OCI-M1 (cell line): ENCODE data around the gene SOWAHB.
A peak's percentile ranks its signal among the peaks of the same experiment; 100 is the strongest.
"Not testable (repeated sequence)": the region's sequence is repeated elsewhere in the genome, so short reads cannot be mapped to it uniquely, and the experiment has no call there.

Source experiments
- DNase-seq: peaks from one replicate; lab custom pipeline; 2025; lab: John Stamatoyannopoulos, UW

SOWAHB gene

DNA sequence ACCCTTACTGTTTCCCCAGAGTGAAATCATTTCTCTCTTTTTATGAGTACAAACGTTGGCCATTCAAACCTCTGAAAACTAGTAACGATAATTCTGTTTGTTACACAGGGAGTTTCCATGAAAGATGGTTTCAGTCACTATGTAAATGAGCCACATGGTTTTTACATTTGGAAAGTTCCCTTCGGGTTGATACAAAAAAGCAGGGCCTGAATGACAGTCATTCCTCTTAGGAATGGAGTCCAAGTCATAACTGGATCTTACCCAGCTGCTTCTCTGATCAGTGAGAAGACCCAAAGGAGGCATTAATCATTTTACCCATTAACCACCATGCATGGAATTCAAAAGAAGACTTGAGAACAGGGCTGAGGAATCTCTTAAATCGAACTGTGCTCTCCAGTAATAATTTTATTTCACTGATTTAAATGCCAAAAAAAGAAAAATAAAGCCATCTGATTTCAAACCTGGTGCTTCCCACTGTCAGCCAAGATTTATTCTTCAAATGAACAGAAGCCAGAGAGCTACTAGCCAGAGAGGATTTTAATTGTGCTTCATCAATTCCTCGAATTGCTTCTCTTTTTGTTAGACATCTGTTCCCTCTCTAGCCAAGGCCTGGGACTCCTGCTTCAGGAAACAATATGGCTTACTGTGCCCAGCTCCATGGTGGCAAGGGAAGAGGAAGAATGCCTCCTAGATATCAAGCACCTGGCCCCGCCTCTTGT is 3.2 kb downstream of the SOWAHB start:
- no peak for DNase-seq

DNA sequence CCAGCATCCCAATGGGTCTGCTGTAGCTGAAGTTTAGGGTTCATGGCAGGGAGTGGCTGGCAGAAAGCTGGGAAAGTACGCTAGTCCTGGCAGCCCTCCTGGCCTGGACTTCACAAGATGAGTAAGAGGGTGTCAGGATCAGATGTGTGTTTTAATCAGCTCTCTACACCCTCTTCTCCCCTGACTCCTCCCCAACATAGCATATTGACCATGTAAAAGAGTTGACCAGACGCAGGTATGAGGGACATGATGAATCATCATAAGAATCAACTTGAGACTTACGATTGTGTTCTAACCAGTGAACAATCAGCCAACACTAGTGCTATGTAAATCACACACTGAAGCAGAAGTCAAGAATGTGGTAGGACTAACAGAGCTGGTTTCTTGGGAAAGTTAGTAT is 5.3 kb downstream of the SOWAHB start:
- DNase-seq: no peak

DNA sequence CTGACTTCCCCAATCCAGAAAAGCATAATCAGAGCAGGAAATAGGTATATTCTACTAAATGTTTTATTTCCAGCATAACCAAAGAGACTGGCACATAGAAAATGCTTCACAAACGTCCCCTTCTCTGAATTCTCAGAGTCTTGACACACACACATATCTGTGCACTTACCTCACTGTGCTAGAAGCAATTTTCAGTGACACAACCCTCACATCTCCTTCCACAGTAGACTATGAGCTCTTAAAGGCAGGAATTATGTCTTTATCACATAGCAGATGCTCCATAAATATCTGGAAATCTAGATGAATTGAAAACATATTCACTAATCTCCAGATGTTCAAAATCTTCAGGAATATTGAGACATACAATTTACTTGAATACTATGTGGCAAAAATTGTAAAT is 5.9 kb downstream of the SOWAHB start:
- DNase-seq: no peak

GRCh38 chr4:76886848-76887441 is 11.0 kb downstream of the SOWAHB start:
- DNase-seq: no peak

GRCh38 chr4:76886214-76886613 is 11.7 kb downstream of the SOWAHB start:
- no peak for DNase-seq

GRCh38 chr4:76883147-76883546 is 14.8 kb downstream of the SOWAHB start:
- DNase-seq: no peak

GRCh38 chr4:76882630-76883029 is 15.3 kb downstream of the SOWAHB start:
- no peak for DNase-seq

GRCh38 chr4:76881375-76881774 is 16.6 kb downstream of the SOWAHB start:
- no peak for DNase-seq

- no peak for DNase-seq
These were observed 18.1 kb downstream of the SOWAHB start for GRCh38 chr4:76879731-76880364.

GRCh38 chr4:76878641-76879165 is 19.2 kb downstream of the SOWAHB start:
- DNase-seq: not testable (repeated sequence)

DNA sequence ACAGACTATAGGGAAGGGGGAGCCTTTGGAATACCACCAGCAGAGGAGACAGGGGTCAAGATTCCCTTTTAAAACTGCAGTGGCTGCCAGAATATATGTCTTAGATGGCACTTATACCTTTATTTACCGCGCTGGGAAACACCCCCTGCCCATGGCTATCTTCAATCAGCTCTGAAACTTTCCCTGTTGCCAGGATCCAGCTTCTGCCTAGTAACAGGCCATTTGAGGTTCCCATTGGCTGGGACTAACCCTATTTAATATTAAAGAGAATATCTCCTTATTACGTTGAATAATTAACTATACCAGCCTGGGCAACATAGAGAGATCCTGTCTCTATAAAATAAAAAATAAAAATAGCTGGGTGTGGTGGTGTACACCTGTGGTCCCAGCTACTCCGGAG is 23.8 kb downstream of the SOWAHB start:
- peak; percentile 4 for DNase-seq

GRCh38 chr4:76873495-76873894 is 24.4 kb downstream of the SOWAHB start:
- no peak for DNase-seq

- no peak for DNase-seq
These were observed 25.4 kb downstream of the SOWAHB start for GRCh38 chr4:76872556-76872955.

DNA sequence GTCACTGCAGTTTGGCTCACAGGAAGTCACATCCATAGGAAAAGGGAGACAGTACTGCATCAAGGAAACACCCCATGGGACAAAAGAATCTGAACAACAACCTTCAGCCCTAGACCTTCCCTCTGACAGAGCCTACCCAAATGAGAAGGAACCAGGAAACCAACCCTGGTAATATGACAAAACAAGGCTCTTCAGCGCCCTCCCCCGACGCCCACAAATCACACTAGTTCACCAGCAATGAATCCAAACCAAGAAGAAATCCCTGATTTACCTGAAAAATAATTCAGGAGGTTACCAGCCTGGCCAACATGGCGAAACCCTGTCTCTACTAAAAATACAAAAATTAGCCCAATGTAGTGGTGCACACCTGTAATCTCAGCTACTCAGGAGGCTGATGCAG is 29.2 kb downstream of the SOWAHB start:
- not testable (repeated sequence) for DNase-seq

DNA sequence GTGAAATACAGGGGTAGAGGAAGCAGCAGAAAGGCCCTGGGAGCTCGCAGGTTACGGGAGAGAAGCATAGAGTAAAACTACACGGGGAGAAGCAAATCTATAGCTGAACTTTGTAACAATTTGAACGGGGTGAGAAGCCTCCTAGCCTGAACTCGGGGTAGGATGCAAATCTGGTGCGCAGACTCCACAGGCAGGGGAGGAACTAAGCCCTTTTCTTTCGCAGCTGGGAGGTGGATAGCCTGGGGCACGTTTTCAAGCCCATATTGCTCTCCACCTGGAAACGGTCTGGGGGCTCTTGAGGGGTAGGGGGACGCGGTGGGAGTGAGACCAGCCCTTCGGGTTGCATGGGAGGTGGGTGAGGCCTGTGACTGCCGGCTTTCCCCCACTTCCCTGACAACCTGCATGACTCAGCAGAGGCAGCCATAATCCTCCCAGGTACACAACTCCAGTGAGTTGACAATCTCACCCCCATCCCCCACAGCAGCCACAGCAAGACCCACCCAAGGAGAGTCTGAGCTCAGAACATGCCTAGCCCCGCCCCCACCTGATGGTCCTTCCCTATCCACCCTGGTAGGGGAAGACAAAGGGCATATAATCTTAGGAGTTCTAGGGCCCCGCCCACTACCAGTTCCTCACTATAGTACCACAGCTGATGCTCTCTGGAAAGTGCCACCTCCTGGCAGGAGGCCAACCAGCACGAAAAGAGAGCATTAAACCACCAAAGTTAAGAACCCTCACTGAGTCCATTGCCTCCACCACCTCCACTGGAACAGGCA is 29.9 kb downstream of the SOWAHB start:
- DNase-seq: peak; percentile 19

- DNase-seq: no peak
These were observed 30.6 kb downstream of the SOWAHB start for GRCh38 chr4:76867377-76867776.

GRCh38 chr4:76866641-76867040 is 31.3 kb downstream of the SOWAHB start:
- no peak for DNase-seq

DNA sequence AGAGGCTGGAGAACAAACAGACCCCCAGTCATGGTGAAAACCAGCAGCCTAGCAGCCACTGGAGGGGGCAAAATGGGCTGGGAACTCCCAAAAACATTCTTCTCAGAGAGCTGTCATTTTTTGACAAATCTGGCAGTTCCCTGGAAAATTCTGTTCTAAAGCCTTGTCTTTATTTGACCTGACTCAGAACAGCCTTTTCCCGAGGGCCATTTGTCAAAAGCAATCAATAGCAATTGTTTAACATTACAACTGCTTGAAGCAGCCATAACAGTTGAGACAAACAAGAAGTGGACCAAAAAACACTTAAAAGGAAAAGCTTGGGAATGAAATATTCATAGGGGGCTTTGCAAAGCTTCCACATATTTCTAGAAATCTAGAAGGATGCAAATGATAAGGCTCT is 39.6 kb downstream of the SOWAHB start:
- DNase-seq: no peak

DNA sequence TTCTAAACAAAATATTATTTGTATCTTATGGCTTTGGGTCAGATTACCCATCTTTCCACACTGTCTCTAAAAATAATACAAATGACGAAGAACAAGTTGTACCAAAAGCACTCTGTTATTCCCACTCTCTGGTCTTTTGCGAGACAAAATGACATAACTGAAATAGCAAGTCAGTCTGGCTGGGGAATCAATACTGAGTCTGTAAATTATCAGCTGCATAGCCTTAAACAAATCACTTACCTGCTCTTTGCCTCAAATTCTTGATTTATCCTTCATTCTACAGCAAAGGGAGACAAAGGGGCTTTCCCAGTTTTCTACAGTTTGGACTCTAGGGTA is 40.9 kb downstream of the SOWAHB start:
- DNase-seq: no peak

DNA sequence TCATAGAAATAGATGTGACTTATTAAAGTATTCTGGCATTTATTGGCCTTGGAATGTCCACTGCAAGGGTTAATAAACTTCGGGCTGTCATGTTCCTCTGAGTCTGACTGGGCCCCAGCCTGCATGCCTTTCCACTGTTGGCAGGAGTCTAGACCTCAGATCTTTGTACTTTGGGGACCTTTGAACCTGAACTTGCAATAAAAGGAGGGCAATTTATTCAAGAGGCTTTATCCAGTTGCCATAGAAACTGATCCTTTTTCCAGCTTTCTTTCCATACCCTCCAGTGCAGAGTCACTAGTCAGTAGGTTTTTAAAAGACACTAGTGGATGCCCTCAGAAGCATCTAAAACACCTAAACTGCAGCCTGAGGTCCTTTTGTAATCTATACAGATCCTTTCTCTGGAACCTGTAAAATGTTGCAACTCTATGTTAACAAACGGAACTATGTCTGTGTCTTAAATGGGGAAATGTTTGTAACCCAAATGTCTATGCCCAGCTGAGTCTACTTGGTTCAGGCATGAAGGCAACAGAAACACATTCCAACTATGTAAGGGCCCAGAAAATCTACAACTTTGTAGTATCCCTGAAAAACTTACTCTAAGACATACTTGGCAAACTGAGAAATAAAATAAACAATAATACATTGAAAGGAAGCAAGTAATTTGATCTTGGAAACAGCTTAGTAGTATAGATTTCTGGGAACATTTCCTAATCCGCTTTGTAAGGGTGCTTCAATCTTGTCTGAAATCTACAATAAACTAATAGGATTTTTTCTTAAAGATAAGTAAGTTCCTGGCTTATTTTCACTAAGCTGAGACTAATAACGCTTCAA is 41.5 kb downstream of the SOWAHB start:
- DNase-seq: no peak

- no peak for DNase-seq
These were observed 43.1 kb downstream of the SOWAHB start for GRCh38 chr4:76854858-76855257.

DNA sequence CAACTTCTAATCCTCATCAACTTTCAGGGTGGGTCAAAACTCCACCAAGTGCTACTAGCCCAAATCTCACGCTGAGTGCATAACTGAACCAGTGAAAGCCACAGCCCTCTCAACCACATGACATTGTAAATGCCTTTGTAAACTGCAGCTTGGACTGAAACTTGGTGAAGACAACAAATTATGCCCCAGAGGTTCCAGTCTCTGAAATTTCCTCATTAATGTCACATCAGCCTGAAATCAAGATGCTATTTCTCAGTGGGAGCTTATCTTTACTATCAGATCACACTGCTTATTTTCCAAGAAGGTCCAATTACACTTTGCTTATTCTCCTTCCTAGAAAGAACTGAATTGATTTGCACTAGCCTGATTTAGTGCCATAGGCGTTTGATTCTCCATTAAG is 46.6 kb downstream of the SOWAHB start:
- DNase-seq: no peak
